Measurements from ENCODE around the gene SLAMF1. TPM values are rescaled to one million over a fixed set of nuclear protein-coding genes. Genes with fewer than 3 reads are reported as not detected.

Gene SLAMF1
- total and polyA plus RNA-seq, 2 donors (not counting 1 experiment from before 2014, with no cell fraction given): 20.7 to 42.3 TPM

DNA sequence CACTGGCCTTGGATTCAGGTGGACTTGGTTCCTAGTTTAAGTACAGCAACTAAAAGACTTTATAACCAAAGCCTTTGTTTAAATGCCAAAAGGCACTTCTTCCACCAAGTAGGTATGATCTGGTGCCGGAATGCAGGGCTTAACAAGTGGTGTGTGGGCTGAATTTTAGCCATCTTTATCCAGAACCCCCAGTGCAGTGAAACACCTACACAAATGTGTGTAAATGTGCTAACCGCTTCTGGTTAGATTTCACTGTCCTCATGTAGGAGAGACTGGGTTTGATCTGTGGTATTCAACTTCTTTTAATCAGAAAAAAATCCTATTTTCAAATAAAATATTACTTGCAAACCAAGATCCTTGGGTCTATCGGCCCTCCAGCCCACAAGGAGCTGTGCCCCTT is 10.3 kb downstream of the SLAMF1 start:
- Mint-ChIP-seq H3K4me3 (no peak overlapping the region), H3K27ac (no peak overlapping the region), H3K4me1 (peaks cover 80% of the 10 kb centered on the region), H3K27me3 (no peaks in the 10 kb centered on the region), H3K9me3 (ENCODE audit: insufficient read depth) (no peaks in the 10 kb centered on the region)
- Histone ChIP-seq H2AFZ (ENCODE audit: insufficient read depth, low read depth, low read length, poor library complexity, severe bottlenecking) (no peak overlapping the region), H3K4me2 (replicated peaks; ENCODE audit: low read depth, low read length, poor library complexity, severe bottlenecking) (no peak overlapping the region), H3K9ac (ENCODE audit: low read length) (no peak overlapping the region), H3K79me2 (ENCODE audit: control insufficient read depth, insufficient read depth, low read length) (peaks cover 96% of the 10 kb centered on the region), H3K36me3 (replicated peaks in 1 of 2; ENCODE audit: control extremely low read depth in 1 of 2, control insufficient read depth in 1 of 2, extremely low read depth in 1 of 2, insufficient read depth in 2 of 2, low read length in 1 of 2) (peaks cover 0 to 66% of the 10 kb centered on the region in 2 experiments), H3K9me3 (ENCODE audit: control extremely low read depth in 1 of 3, control insufficient read depth in 2 of 3, insufficient read depth in 1 of 3, low read length in 2 of 3) (no peaks in the 10 kb centered on the region), H3K4me3 (ENCODE audit: control extremely low read depth in 1 of 5, extremely low read depth in 1 of 5, insufficient read depth in 1 of 5, low read depth in 2 of 5, low read length in 4 of 5) (no peak overlapping the region), H3K4me1 (ENCODE audit: control insufficient read depth in 2 of 2, insufficient read depth in 2 of 2, low read length in 2 of 2) (peaks cover 67 to 82% of the 10 kb centered on the region in 2 donors), H3K27ac (ENCODE audit: low read length in 2 of 2) (peak overlapping the region in 1 of 2 donors; percentile 83), H3K27me3 (replicated peaks in 1 of 4; ENCODE audit: control extremely low read depth in 1 of 4, control insufficient read depth in 3 of 4, insufficient read depth in 4 of 4, low read length in 3 of 4) (no peaks in the 10 kb centered on the region), H4K20me1 (ENCODE audit: control insufficient read depth, insufficient read depth, low read length, poor library complexity, severe bottlenecking) (peaks cover 6% of the 10 kb centered on the region)
- TF ChIP-seq, protein P1, sequence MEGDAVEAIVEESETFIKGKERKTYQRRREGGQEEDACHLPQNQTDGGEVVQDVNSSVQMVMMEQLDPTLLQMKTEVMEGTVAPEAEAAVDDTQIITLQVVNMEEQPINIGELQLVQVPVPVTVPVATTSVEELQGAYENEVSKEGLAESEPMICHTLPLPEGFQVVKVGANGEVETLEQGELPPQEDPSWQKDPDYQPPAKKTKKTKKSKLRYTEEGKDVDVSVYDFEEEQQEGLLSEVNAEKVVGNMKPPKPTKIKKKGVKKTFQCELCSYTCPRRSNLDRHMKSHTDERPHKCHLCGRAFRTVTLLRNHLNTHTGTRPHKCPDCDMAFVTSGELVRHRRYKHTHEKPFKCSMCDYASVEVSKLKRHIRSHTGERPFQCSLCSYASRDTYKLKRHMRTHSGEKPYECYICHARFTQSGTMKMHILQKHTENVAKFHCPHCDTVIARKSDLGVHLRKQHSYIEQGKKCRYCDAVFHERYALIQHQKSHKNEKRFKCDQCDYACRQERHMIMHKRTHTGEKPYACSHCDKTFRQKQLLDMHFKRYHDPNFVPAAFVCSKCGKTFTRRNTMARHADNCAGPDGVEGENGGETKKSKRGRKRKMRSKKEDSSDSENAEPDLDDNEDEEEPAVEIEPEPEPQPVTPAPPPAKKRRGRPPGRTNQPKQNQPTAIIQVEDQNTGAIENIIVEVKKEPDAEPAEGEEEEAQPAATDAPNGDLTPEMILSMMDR (IDR thresholded peaks at IDR 0.05): no peak
- TF ChIP-seq EZH2 (IDR thresholded peaks at IDR 0.05; ENCODE audit: borderline replicate concordance, insufficient read depth, low read depth, low read length, poor library complexity, severe bottlenecking): no peak
- ChIA-PET POLR2A (no interaction called here), CTCF (interaction anchor here (1.6 to 1.9 kb wide), 2 partner anchors 12 to 38 kb away, joined by 3 to 8 read pairs; no protein-coding TSS in a partner anchor)
- WGBS (ENCODE audit: insufficient coverage): no CpG with 5 or more reads among the region's 3 CpGs
- no peak for DNase-seq
- no peak for ATAC-seq (ENCODE audit: low read depth)
- intact Hi-C loops (cut with micrococcal nuclease): no loop called here

- H3K36me3 ChIP-seq (replicated peaks in 1 of 2; ENCODE audit: control extremely low read depth in 1 of 2, control insufficient read depth in 1 of 2, extremely low read depth in 1 of 2, insufficient read depth in 2 of 2, low read length in 1 of 2): peaks cover 0 to 71% of the 10 kb centered on the region in 2 experiments
- no peaks in the 10 kb centered on the region for H3K9me3 Mint-ChIP-seq (ENCODE audit: insufficient read depth)
- intact Hi-C loops (cut with micrococcal nuclease): no loop called here
- H3K9ac ChIP-seq (ENCODE audit: low read length): no peak overlapping the region
- no peak overlapping the region for H2AFZ ChIP-seq (ENCODE audit: insufficient read depth, low read depth, low read length, poor library complexity, severe bottlenecking)
- no peak overlapping the region for H3K4me2 ChIP-seq (replicated peaks; ENCODE audit: low read depth, low read length, poor library complexity, severe bottlenecking)
- DNase-seq: no peak
- H3K79me2 ChIP-seq (ENCODE audit: control insufficient read depth, insufficient read depth, low read length): peaks cover 96% of the 10 kb centered on the region
- H3K27me3 ChIP-seq (replicated peaks in 1 of 4; ENCODE audit: control extremely low read depth in 1 of 4, control insufficient read depth in 3 of 4, insufficient read depth in 4 of 4, low read length in 3 of 4): no peaks in the 10 kb centered on the region
- H3K4me3 ChIP-seq (ENCODE audit: control extremely low read depth in 1 of 5, extremely low read depth in 1 of 5, insufficient read depth in 1 of 5, low read depth in 2 of 5, low read length in 4 of 5): no peak overlapping the region
- H3K4me3 Mint-ChIP-seq: no peak overlapping the region
- H3K27ac ChIP-seq (ENCODE audit: low read length in 2 of 2): no peak overlapping the region
- ATAC-seq (ENCODE audit: low read depth): no peak
- CTCF ChIA-PET: no interaction called here
- no peak overlapping the region for H3K27ac Mint-ChIP-seq
- peaks cover 6% of the 10 kb centered on the region for H4K20me1 ChIP-seq (ENCODE audit: control insufficient read depth, insufficient read depth, low read length, poor library complexity, severe bottlenecking)
- H3K9me3 ChIP-seq (ENCODE audit: control extremely low read depth in 1 of 3, control insufficient read depth in 2 of 3, insufficient read depth in 1 of 3, low read length in 2 of 3): no peaks in the 10 kb centered on the region
- H3K27me3 Mint-ChIP-seq: no peaks in the 10 kb centered on the region
- WGBS (ENCODE audit: insufficient coverage): 91% methylated on average over 4 of the region's 4 CpGs
- H3K4me1 ChIP-seq (ENCODE audit: control insufficient read depth in 2 of 2, insufficient read depth in 2 of 2, low read length in 2 of 2): peaks cover 64 to 82% of the 10 kb centered on the region in 2 donors
- TF ChIP-seq EZH2 (IDR thresholded peaks at IDR 0.05; ENCODE audit: borderline replicate concordance, insufficient read depth, low read depth, low read length, poor library complexity, severe bottlenecking): no peak
- TF ChIP-seq, protein P1 (IDR thresholded peaks at IDR 0.05): no peak
- peaks cover 80% of the 10 kb centered on the region for H3K4me1 Mint-ChIP-seq
- POLR2A ChIA-PET: no interaction called here
Observed at GRCh38 chr1:160636076-160636475, 10.8 kb downstream of the SLAMF1 start.
